GM12865 (cell line): ENCODE measurements around the gene ORM2.
"Not testable (repeated sequence)": the region's sequence is repeated elsewhere in the genome, so short reads cannot be mapped to it uniquely, and the experiment has no call there.

Experiments
- DNase-seq: peaks from one replicate; pipeline ENCODE4 v3.0.0; 2010; ENCODE audit warnings: low read depth
- H3K4me3 ChIP-seq: 2 replicates; pipeline ENCODE4 v1.5.1; 2011; ENCODE audit warnings: mild to moderate bottlenecking, low read depth, low read length, control low read depth
- TF ChIP-seq, protein P1 (sequence below): IDR thresholded peaks from 2 replicates; pipeline ENCODE4 v1.5.1; 2011; ENCODE audit warnings: low read length, control low read depth, low read depth, inconsistent platforms; ENCODE audit not compliant: insufficient read depth; ENCODE audit errors: missing control alignments

Gene ORM2

DNA sequence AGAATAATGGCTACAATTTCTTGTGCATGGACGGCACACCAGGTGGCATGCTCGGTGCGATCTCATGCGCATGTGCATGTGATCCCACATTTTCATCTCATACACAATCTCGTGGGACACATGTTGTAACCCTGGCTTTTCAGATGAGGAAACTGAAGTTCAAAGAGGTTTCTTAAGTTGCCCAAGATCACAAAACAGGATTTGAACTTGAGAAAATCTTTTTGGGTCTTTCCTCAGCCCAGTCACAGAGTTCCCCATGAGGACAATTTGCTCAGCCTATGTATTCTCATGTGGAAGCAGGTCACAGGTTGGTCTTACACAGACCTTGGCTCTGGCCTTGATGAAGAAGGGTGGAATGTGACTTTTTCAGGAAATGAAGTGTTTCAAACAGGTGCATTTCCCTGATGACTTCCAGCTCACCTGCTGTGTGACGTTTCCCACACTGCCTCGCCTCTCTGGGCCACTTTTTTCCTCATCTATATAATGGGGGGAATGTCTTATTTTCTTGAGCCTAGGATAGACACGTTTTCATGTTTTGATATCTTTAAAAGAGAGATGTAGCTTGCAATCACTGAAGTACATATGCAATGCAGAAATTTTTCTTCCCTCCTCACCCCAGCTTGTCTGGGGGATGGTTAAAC lies 13.8 kb upstream of the ORM2 start:
- DNase-seq, result no peak
- H3K4me3 ChIP-seq, result no peak overlapping the region
- TF ChIP-seq, protein P1, sequence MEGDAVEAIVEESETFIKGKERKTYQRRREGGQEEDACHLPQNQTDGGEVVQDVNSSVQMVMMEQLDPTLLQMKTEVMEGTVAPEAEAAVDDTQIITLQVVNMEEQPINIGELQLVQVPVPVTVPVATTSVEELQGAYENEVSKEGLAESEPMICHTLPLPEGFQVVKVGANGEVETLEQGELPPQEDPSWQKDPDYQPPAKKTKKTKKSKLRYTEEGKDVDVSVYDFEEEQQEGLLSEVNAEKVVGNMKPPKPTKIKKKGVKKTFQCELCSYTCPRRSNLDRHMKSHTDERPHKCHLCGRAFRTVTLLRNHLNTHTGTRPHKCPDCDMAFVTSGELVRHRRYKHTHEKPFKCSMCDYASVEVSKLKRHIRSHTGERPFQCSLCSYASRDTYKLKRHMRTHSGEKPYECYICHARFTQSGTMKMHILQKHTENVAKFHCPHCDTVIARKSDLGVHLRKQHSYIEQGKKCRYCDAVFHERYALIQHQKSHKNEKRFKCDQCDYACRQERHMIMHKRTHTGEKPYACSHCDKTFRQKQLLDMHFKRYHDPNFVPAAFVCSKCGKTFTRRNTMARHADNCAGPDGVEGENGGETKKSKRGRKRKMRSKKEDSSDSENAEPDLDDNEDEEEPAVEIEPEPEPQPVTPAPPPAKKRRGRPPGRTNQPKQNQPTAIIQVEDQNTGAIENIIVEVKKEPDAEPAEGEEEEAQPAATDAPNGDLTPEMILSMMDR, result no peak

DNA sequence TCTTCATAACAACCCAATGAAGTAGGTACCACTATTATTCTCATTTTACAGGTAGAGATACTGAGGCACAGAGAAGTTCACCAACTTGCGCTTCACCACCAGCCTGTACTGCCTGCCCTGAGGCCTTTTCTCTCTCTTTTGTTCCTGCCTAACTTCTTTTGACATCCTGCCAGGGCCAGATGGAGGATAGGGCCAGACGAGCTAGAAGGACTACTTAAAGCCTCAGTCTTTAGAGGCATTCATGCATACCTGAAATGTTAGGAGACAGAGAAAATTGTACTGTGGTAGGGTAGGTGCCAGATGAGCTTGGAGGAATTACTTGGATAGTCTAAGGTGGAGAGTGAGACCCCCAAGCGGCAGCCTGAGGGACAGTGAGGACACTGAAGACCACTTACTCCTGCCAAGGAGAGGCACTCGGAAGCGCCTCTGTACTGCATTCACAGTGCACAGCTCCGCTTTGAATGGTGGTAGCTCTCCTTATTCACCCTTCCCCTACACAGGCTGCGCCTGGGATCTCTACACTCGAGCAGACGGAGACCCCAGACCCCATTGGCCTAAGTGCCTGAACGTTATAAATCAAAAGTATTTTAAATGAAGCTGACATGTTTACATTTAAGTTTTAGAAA lies 13.0 kb upstream of the ORM2 start:
- no peak for DNase-seq
- TF ChIP-seq, protein P1, result no peak
- H3K4me3 ChIP-seq, result no peak overlapping the region

DNA sequence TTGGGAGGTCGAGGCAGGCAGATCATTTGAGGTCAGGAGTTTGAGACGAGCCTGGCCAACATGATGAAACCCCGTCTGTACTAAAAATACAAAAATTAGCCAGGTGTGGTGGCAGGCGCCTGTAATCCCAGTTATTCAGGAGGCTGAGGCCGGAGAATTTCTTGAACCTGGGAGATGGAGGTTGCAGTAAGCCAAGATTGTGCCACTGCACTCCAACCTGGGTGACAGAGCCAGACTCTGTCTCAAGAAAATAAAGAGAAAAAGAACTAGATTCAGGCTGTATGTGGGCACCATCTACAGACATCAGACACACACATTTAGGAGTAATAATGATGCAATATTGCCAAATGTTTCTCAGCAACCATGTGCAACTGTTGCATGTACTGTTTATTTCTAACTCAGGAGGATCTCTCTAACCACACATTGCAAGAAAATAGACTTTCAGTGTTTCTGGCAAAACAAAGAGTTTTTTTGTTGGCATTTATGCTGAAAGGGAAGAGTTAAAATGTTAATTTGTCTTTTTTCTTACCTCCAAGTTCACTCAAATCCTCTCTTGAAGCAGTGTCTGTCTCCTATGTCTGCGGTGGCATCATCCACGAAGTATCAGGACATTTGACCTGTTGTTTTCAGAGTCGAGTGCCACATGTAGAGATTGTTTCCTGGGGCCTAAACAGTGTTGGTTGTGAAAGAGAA lies 11.9 kb upstream of the ORM2 start:
- H3K4me3 ChIP-seq, result no peak overlapping the region
- DNase-seq, result no peak
- TF ChIP-seq, protein P1, result no peak

DNA sequence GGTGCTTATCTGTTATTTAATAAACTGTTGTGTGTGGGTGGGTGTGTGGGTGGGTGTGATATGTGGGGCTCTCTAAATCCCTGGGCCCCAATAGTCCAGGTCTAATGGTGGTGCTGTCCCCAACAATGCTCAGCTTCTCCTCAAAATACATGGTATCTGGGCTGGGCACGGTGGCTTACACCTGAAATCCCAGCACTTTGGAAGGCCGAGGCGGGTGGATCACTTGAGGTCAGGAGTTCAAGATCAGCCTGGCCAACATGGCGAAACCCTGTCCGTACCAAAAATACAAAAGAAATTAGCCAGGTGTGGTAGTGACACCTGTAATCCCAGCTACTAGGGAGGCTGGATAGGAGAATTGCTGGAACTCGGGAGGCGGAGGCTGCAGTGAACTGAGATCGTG lies 11.3 kb upstream of the ORM2 start:
- H3K4me3 ChIP-seq, result no peak overlapping the region
- TF ChIP-seq, protein P1, result no peak
- DNase-seq, result no peak

DNA sequence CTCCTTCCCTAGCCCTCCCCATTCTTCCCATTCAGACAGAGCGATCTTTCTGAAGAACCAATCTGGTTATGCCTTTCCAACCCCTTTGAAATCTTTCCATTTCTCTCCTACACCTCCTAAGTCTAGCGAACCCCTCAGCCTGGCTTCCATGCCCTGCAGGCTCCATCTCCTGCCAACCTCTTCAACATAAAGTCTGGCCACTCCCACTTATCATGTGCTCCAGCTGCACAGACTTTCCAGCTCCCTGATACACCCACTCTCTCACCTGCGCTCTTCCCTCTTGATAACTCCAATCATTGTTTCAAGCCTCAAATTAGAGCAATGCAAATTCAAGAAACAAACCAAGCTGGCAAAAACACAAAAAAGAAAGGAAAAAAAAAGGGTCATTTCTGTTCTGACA lies 10.5 kb upstream of the ORM2 start:
- TF ChIP-seq, protein P1, result no peak
- no peak overlapping the region for H3K4me3 ChIP-seq
- no peak for DNase-seq

DNA sequence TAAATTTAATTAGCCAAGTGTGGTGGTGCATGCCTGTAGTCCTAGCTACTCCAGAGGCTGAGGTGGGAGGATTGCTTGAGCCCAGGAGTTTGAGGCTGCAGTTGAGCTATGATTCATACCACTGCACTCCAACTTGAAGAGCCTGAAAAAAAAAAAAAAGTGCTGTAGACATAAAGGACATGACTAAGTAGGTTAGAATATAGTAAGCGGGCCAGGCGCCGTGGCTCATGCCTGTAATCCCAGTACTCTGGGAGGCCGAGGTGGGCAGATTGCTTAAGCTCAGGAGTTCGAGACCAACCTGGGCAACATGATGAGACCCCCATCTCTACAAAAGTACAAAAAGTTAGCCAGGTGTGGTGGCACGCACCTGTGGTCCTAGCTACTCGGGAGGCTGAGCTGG lies 9.0 kb upstream of the ORM2 start:
- DNase-seq, H3K4me3 ChIP-seq: not testable (repeated sequence)

DNA sequence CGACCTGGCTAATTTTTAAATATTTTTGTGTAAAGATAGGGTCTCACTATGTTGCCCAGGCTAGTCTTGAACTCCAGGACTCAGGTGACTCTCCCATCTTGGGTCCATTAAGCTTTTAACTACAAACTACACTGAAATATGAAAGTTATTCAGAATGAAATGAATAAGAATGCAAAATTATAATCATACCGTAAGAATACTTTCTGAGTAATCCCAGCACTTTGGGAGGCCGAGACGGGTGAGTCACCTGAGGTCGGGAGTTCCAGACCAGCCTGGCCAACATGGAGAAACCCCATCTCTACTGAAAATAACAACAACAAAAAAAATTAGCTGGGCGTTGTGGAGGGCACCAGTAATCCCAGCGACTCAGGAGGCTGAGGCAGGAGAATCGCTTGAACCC lies 7.9 kb upstream of the ORM2 start:
- no peak for DNase-seq
- TF ChIP-seq, protein P1, result no peak

DNA sequence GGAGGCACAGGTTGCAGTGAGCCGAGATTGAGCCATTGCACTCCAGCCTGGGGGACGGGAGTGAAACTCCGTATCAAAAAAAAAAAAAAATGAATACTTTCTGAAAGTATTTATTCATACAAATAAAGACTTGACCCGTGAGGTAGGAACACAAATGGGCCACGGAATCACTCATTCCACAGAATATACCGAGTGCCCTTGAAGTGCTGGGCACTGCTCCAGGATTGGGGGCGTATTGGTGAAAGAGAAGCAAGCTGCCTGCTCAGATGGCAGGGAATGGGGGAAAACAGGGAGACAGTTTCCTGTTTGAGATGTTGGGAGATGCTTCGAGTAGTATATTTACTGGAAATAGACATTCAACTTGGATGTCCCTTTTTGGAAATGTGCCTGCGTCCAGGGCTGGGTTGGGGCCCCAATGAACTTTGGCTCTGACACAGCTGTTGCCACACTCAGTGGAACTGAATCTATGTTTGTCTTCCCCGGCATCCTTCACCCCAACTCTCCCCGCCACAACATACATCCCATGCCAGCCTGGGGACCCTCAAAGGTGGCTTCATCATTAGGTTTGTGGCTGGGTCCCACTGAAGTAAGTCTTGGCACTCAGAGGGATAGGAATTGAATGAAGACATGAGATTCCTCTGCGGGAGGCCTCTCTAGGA lies 7.4 kb upstream of the ORM2 start:
- DNase-seq, H3K4me3 ChIP-seq: not testable (repeated sequence)

More for the DNA sequence above, 7.9 kb upstream of the ORM2 start:
- no peak overlapping the region for H3K4me3 ChIP-seq

DNA sequence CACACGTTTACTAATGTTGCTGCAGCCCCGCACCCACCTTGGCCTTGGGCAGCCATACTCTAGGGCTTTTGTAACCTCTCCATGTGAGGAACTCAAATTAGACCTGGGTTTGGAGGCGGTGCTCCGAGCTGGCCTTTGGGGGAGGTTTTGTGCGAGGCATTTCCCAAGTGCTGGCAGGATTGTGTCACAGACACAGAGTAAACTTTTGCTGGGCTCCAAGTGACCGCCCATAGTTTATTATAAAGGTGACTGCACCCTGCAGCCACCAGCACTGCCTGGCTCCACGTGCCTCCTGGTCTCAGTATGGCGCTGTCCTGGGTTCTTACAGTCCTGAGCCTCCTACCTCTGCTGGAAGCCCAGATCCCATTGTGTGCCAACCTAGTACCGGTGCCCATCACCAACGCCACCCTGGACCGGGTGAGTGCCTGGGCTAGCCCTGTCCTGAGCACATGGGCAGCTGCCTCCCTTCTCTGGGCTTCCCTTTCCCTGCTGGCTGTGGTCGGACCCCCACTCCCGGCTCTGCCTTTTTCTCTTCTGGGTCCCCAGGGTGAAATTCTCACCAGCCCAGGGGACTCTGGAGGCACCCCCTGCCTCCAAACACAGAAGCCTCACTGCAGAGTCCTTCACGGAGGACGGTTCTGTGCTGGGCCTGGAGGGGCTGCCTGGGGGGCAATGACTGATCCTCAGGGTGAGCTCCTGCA lies 6.7 kb upstream of the ORM2 start, which contains the start of gene ORM1:
Gene ORM1 (plus strand): TSS at position 268 of the 701 bp plus-strand sequence. CDS start 36 bp downstream, at position 304.
- not testable (repeated sequence) for DNase-seq

DNA sequence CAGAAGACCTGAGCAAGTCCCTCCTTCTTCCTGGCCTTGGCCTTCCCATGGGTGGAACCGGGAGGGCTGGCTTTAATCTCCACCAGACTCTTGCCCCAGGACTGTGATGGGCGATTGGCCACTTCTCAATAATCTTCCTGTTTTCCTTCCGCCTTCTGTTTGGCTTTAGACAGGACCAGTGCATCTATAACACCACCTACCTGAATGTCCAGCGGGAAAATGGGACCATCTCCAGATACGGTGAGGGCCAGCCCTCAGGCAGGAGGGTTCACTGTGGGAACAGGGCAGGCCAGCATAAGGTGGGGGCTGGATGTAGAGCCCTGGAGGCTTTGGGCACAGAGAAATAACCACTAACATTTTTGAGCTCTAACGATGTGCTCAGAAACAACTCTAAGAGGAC lies 5.8 kb upstream of the ORM2 start:
- H3K4me3 ChIP-seq, DNase-seq: not testable (repeated sequence)

More for the DNA sequence above, 6.7 kb upstream of the ORM2 start, which contains the start of gene ORM1:
- not testable (repeated sequence) for H3K4me3 ChIP-seq
